Tibial nerve (tissue), 3 donors: ENCODE results near the gene KRTAP29-1.

ENCODE experiments used
- CTCF ChIP-seq, 5 experiments: fragments of 200-600 bp in 3 of 5; fragments of 450-650 bp in 2 of 5; sonication (generic) in 3 of 5; IDR thresholded peaks; one replicate each; pipeline ENCODE4 v1.5.1; 2016 to 2019; ENCODE audit warnings: antibody characterized with exemption in 5 of 5, mild to moderate bottlenecking in 3 of 5, moderate library complexity in 2 of 5
- POLR2A ChIP-seq, 2 donors: fragments of 450-650 bp; IDR thresholded peaks; one replicate each; pipeline ENCODE4 v1.6.1; 2017; ENCODE audit warnings: antibody characterized with exemption in 2 of 2, mild to moderate bottlenecking in 2 of 2, moderate library complexity in 2 of 2

- TF ChIP-seq CTCF (IDR thresholded peaks at IDR 0.05) (no peak), POLR2A (IDR thresholded peaks at IDR 0.05) (no peak)
Observed at GRCh38 chr17:41325611-41326010, 23.0 kb upstream of the KRTAP29-1 start.
